IgD-negative memory B cell (primary cell): Measurements from ENCODE around the gene TRAPPC10. TPM values are rescaled to one million over a fixed set of nuclear protein-coding genes. Genes with fewer than 3 reads are reported as not detected.
A peak's percentile ranks its signal among the peaks of the same experiment; 100 is the strongest.
"Not testable (repeated sequence)": the region's sequence is repeated elsewhere in the genome, so short reads cannot be mapped to it uniquely, and the experiment has no call there.

Source experiments
- H3K27ac Mint-ChIP-seq, 3 donors: one replicate each; pipeline ENCODE4 v1.8.0; 2020 to 2022; ENCODE audit warnings: mild to moderate bottlenecking in 3 of 3, mixed read lengths in 3 of 3, moderate library complexity in 1 of 3
- H3K27me3 Mint-ChIP-seq: one replicate; pipeline ENCODE4 v1.8.0; 2021; ENCODE audit warnings: mixed read lengths
- H3K36me3 Mint-ChIP-seq: one replicate; pipeline ENCODE4 v1.8.0; 2020; ENCODE audit warnings: mild to moderate bottlenecking, mixed read lengths
- H3K4me1 Mint-ChIP-seq, 3 donors: one replicate each; pipeline ENCODE4 v1.8.0; 2020 to 2022; ENCODE audit warnings: mixed read lengths in 3 of 3, mild to moderate bottlenecking in 1 of 3
- H3K4me3 Mint-ChIP-seq, 4 donors: one replicate each; pipeline ENCODE4 v1.8.0; 2020 to 2022; ENCODE audit warnings: mild to moderate bottlenecking in 4 of 4, mixed read lengths in 4 of 4, moderate library complexity in 3 of 4
- H3K9me3 Mint-ChIP-seq, 3 donors: one replicate each; pipeline ENCODE4 v1.8.0; 2020 to 2021; ENCODE audit warnings: mixed read lengths in 3 of 3, mild to moderate bottlenecking in 1 of 3
- polyA plus RNA-seq: library from polyadenylated mRNA; unstranded; fragments of 300-500 nt; fragmentation: Illumina TruSeq; gene quantifications from one replicate; pipeline ENCODE4 v1.2.3, GENCODE V29; 2021

TRAPPC10 gene
- polyA plus RNA-seq, 1 donor from 2014 or later = 17.9 TPM

DNA sequence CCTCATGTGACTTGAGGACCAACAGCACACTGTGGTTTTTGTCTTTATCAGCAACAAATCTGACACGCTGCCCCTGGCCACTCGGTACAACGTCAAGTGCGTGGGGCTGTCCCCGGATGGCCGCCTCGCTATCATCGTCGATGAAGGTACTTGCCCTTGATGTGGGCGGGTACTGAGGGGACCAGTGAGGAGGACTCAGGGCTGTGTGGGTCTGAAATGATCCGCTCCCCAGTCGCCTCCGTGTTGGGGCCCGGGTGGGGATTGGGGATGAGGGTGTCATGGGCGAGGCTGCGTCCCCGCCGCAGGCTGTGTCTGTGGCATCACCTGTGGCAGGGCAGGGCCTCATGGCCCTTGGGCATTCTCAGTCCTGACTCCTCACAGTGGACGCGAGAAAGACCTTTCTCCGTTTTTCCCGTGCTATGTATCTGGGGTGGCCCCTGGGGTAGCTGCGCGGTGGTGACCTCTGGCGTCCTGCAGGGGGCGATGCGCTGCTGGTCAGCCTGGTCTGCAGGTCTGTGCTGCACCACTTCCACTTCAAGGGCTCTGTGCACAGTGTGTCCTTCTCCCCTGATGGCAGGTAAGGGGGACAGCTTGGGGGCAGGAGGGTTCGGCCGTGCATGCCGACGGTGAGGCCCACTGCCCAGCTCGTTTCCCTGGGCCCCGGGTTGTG lies 101.7 kb downstream of the TRAPPC10 start:
- H3K36me3 Mint-ChIP-seq, H3K9me3 Mint-ChIP-seq, H3K4me1 Mint-ChIP-seq, H3K4me3 Mint-ChIP-seq, H3K27me3 Mint-ChIP-seq, H3K27ac Mint-ChIP-seq: not testable (repeated sequence)

DNA sequence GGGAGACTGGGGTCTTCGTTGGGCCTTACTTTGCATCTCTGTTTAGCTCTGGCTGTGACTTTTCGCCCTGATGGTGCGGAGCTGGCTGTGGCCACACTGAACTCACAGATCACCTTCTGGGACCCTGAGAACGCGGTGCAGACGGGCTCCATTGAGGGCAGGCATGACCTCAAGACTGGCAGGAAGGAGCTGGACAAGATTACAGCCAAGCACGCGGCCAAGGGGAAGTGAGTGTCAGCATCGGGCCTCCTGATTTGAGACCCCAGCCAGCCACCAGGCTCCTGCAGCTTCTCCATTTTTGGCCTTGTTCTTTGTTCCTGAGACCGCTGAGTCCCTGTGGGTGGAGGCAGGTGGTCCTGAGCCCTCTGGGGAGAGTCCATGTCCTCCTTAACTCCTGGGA lies 110.0 kb downstream of the TRAPPC10 start:
- not testable (repeated sequence) for H3K27me3 Mint-ChIP-seq, H3K27ac Mint-ChIP-seq, H3K4me1 Mint-ChIP-seq

DNA sequence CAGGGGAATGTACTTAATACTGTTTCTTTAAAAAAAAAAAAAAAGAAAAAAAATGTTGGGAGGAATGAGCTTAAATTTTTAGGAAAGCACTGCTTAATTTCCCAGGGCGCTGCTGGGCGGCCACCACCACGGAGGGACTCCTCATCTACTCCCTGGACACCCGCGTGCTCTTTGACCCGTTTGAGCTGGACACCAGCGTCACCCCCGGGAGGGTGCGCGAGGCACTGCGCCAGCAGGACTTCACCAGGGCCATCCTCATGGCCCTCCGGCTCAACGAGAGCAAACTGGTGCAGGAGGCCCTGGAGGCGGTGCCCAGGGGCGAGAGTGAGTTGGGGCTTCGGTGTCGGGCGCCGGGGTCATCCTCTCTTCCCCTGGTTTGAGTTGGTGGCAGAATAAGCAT lies 115.7 kb downstream of the TRAPPC10 start:
- H3K27me3 Mint-ChIP-seq, H3K4me3 Mint-ChIP-seq, H3K27ac Mint-ChIP-seq, H3K9me3 Mint-ChIP-seq, H3K36me3 Mint-ChIP-seq, H3K4me1 Mint-ChIP-seq: not testable (repeated sequence)

More for the DNA sequence above, 110.0 kb downstream of the TRAPPC10 start:
- H3K4me3 Mint-ChIP-seq, H3K36me3 Mint-ChIP-seq, H3K9me3 Mint-ChIP-seq: not testable (repeated sequence)

DNA sequence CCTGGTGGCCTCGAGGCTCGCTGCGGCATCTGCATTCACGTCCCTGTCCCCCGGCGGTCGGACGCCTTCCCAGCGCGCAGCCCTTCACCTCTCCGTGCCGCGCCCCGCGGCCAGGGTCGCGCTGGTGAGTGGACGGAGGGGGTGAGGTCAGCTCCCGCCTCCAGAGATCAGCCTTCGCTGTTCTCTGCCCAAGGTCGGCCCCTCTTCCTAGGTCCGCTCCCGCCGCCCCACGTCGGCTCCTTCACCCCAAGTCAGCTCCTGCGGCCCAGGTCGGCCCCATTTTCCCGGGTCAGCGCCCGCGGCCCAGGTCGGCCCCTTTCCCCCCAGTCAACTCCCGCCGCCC lies 121.6 kb downstream of the TRAPPC10 start:
- not testable (repeated sequence) for H3K27me3 Mint-ChIP-seq, H3K27ac Mint-ChIP-seq, H3K4me1 Mint-ChIP-seq, H3K36me3 Mint-ChIP-seq, H3K9me3 Mint-ChIP-seq
- H3K4me3 Mint-ChIP-seq = peak overlapping the region in 1 of 4 donors; percentile 62

DNA sequence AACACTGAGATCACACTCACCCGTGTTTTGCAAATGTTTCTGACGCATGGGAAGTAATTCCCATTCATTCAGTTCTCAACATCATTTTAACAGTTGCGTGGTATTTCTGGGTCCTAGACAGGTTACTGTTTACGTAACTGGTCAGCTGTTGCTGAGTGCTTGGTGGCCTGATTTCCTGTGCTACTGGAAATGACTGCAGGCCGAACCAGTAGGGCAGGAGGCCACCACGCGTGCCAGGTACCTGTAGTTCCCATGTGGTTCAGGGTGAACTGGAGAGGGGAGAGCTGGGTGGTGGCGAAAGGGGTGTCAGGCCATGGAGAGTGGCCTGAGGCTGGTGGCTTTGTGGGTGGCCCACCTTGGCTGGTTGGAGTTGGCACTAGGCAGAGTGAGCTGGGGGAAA lies 122.6 kb downstream of the TRAPPC10 start:
- H3K36me3 Mint-ChIP-seq, H3K27me3 Mint-ChIP-seq, H3K4me3 Mint-ChIP-seq, H3K27ac Mint-ChIP-seq, H3K4me1 Mint-ChIP-seq, H3K9me3 Mint-ChIP-seq: not testable (repeated sequence)

DNA sequence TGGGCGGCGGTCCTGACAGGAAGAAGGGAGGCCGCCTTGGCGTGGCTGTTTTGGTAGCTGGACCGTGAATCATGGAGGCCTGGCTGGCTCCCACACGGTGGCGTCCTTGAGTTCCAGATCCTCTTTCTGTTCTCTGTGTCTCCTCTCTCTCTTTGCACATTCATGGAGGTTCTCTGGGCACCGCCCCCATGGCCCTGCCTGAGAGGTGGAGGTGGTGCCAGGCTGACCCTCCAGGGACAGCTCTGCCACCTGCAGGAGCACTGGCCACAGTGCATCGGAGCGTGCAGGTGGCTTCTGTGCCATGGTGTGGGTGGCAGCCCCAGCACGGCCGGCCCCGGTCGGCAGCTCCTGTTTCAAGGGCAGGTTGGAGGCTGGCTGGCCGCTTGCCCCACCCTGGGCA lies 125.9 kb downstream of the TRAPPC10 start:
- H3K4me3 Mint-ChIP-seq, H3K27ac Mint-ChIP-seq, H3K9me3 Mint-ChIP-seq, H3K27me3 Mint-ChIP-seq, H3K4me1 Mint-ChIP-seq, H3K36me3 Mint-ChIP-seq: not testable (repeated sequence)

DNA sequence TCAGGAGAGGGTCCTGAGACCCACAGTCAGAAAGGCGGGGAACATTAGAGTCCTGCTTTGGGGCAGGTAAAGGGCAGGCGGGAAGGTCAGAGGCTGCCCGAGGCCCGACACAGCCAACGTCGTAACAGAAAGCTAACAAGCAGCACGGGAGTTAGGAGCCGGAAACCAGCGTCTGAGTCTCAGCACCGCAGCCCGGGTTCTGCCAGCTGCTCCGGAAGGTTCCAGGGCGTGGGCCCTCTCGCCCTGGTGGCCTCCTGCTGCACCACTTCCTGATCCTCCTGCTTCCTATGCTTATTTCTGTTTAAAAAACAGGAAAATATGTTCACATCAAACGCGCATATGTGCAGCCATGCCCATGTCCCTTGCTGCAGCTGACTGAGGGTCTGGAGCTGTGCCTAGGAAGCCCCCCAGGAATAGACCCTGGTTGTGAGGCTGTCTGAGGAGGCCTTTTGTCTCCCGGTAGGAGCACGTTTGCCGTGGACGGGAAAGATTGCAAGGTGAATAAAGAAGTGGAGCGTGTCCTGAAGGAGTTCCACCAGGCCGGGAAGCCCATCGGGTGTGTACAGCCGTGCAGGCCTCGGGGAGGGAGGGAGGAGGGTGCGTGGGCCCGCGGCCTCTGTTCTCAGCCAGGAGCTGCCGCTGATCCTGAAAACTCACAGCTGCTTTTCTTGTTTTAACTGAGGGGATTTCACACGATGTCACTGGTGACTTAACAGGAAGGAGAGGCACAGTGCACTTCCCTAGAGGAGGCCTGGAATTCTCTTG lies 127.9 kb downstream of the TRAPPC10 start:
- Mint-ChIP-seq H3K4me3 (peak overlapping the region in 1 of 4 donors; percentile 60), H3K27ac (peak overlapping the region in 1 of 3 donors; percentile 75)
- H3K27me3 Mint-ChIP-seq, H3K36me3 Mint-ChIP-seq, H3K4me1 Mint-ChIP-seq, H3K9me3 Mint-ChIP-seq: not testable (repeated sequence)

DNA sequence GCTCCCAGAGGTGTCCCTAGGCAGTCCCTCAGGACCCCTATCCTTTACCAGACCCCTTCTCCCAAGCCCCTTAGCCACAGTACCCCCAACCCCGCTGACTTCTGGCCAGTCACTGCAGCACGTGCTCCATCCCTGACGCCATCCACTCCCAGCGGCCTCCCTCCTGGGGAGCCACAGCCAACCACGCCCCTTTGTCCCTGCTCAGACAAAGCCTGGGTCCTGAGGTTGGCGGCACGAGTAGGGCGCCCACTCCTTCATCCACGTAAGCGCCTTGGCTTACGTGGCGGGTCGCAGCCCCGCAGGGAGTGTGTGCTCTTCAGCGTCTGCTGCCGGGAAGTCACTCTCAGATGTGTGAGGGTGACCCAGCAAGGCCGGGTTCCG lies 128.4 kb downstream of the TRAPPC10 start:
- not testable (repeated sequence) for H3K27ac Mint-ChIP-seq

DNA sequence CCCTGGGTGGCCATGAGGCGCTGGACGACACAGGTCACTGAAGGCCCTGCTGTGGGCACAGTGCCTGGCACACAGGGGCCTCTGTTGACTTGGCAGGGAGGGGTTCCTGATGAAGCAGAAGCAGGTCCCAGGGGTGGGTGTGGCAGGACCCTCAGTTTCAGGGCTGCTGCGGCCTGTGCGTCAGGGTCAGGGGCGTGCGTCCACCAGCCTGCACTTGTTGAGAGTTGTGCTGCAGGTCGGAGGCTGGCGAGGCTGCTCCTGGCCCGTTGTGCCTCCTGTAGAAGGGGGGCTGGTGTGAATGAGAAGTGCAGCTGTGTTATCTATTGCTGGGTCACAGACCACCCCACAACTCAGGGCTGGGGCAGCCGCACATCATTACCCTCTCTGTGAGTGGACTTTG lies 130.4 kb downstream of the TRAPPC10 start:
- H3K36me3 Mint-ChIP-seq, H3K4me1 Mint-ChIP-seq, H3K9me3 Mint-ChIP-seq, H3K27me3 Mint-ChIP-seq, H3K27ac Mint-ChIP-seq: not testable (repeated sequence)
- peak overlapping the region in 1 of 4 donors; percentile 49 for H3K4me3 Mint-ChIP-seq

More for the DNA sequence above, 128.4 kb downstream of the TRAPPC10 start:
- not testable (repeated sequence) for H3K27me3 Mint-ChIP-seq, H3K4me3 Mint-ChIP-seq, H3K36me3 Mint-ChIP-seq, H3K4me1 Mint-ChIP-seq, H3K9me3 Mint-ChIP-seq

DNA sequence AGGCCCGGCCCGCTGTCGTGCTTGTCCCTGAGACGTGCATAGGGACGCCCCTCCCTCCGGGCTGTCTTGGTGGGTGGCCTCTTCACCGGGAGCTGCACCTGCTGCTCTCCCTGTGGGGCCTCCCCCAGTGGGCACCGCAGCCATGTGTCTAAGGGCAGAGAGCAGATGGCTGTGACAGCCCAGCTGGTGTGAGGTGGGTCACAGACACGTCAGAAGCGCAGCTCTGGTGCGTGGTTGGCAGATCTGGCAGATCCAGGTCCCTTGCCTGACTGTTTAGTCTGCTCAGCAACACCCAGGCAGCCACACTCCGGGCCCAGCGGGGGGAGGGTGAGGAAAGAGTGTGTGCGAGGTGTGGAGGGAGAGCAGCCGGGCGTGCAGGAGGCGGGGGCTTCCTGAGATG lies 131.3 kb downstream of the TRAPPC10 start:
- not testable (repeated sequence) for H3K36me3 Mint-ChIP-seq, H3K9me3 Mint-ChIP-seq, H3K27ac Mint-ChIP-seq, H3K27me3 Mint-ChIP-seq, H3K4me3 Mint-ChIP-seq, H3K4me1 Mint-ChIP-seq

DNA sequence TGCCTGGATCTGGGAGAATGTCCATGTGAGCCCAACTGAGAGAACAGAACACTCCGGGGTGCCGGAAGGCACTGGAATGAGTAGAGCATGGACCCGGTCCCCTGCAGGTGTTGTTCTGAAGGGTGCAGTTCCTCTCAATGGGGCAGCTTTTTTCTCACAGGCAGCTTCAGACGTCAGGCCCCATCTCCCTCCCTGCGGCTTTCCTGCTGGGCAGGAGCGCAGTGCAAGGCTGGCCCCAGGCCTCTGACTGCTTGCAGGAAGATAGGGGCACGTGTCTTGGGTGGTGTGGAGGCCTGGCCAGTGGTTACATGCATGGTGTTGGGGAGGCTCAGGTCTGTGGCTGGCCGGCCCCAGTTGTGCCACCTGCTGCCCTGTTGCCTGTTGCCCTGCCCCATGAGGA lies 131.9 kb downstream of the TRAPPC10 start:
- not testable (repeated sequence) for H3K27me3 Mint-ChIP-seq

DNA sequence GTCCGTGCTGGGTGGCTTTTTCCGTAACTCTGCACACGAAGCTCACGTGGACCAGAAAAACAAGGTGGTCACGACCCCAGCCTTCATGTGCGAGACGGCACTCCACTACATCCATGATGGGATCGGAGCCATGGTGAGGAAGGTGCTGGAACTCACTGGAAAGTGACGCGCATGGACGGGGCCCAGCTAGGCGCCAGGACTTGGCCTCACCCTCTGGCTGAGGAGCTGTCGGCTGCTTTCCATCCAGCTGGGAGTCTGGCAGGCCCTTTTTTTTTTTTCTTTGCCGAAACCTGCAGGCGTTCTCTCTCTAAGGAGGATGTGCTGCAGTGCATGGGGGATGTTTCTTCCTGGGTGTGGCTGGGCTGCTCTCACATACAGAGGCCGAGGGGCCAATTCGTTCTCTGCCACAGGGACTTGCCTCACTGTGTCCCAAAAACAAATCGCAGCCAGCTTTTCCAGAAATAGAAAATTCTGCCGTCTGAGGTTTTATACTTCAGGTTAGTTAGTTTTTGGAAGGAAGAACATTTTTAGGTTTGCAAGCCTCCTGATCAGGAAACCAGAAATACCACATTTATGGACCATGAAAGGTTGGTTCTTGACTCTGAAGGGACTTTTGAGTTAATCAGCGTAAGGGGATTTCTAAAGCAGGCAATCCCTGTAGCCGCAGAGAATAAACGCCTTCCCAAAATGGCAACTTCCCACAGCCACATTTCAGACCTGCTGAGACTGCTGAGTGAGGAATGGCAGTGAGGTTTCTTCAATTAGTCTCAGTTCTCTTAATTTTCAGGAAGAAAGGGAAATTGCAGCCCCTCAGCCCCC lies 132.9 kb downstream of the TRAPPC10 start:
- H3K27me3 Mint-ChIP-seq, H3K36me3 Mint-ChIP-seq, H3K4me1 Mint-ChIP-seq, H3K27ac Mint-ChIP-seq, H3K9me3 Mint-ChIP-seq, H3K4me3 Mint-ChIP-seq: not testable (repeated sequence)

More for the DNA sequence above, 131.9 kb downstream of the TRAPPC10 start:
- peak overlapping the region in 1 of 3 donors; percentile 65 for H3K27ac Mint-ChIP-seq
- H3K36me3 Mint-ChIP-seq, H3K9me3 Mint-ChIP-seq, H3K4me1 Mint-ChIP-seq, H3K4me3 Mint-ChIP-seq: not testable (repeated sequence)

DNA sequence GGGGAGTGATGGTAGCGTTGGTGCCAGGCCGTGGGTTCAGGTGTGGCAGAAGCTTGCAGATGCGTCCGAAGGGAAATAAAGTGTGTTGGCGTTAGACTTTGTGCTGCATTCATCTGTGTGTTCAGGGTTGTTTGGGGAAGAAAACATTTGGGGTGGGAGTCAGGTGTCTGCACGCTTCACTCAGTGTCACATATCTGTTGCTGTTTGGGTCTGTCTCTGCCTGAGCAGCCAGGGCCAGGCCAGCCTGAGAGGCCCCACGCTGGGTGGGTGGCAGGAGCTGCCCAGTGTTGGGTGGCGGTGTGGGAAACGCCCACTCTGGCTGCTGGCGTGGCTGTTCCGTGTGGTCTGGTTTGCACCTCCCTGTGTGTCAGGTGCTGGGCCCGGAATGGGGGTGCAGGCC lies 133.5 kb downstream of the TRAPPC10 start:
- not testable (repeated sequence) for H3K4me3 Mint-ChIP-seq, H3K27ac Mint-ChIP-seq, H3K9me3 Mint-ChIP-seq, H3K36me3 Mint-ChIP-seq, H3K4me1 Mint-ChIP-seq, H3K27me3 Mint-ChIP-seq

DNA sequence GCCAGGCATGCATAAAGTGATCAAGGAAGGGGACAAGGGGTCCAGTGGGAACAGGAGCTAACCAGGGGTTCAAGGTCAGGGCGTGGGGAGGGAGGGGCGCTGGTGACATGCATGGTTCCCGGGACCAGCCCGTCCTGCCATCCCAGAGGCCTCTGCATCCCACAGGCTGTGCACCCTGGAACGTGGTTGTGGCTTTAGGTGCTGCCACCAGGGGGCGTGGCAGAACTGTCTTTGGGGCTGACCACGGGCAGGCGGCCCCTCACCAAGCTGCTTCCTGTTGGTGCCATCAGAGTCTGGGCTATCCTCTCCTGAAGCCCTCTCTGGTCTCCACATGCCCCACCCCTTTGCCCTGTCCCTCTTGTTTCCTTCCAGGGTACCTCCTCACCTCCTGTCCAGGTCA lies 135.0 kb downstream of the TRAPPC10 start:
- not testable (repeated sequence) for H3K4me1 Mint-ChIP-seq, H3K27me3 Mint-ChIP-seq

DNA sequence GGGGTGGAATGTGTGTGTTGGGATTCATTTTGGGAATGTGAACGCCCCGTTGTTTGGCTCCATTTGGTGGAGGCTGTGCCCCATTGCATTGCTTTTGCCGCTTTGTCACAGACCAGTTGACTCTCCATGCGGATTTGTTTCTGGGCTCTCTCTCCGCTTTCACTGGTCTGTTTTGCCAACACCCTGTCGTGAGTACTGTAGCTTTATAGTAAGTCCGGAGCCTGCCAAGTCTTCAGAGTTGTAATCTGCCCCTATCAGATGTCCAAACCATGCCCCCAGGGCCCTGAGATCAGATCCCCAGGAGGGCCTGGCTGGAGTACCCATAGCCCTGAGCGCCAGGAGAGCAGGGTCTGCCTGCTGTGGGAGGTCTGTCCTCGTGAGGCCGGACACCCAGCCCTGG lies 138.1 kb downstream of the TRAPPC10 start:
- not testable (repeated sequence) for H3K36me3 Mint-ChIP-seq

More for the DNA sequence above, 135.0 kb downstream of the TRAPPC10 start:
- not testable (repeated sequence) for H3K36me3 Mint-ChIP-seq, H3K9me3 Mint-ChIP-seq, H3K27ac Mint-ChIP-seq, H3K4me3 Mint-ChIP-seq

More for the DNA sequence above, 138.1 kb downstream of the TRAPPC10 start:
- H3K27me3 Mint-ChIP-seq, H3K9me3 Mint-ChIP-seq, H3K4me3 Mint-ChIP-seq, H3K4me1 Mint-ChIP-seq, H3K27ac Mint-ChIP-seq: not testable (repeated sequence)
